GM18508 (cell line): ENCODE results near the gene ARHGAP25.

Experiments used
- ATAC-seq: cut with Tn5 transposase; IDR thresholded peaks from one replicate; pipeline ENCODE4 v1.9.1; 2021; ENCODE audit warnings: moderate number of reproducible peaks; ENCODE audit not compliant: insufficient read depth, unreplicated experiment

The ARHGAP25 gene, protein sequence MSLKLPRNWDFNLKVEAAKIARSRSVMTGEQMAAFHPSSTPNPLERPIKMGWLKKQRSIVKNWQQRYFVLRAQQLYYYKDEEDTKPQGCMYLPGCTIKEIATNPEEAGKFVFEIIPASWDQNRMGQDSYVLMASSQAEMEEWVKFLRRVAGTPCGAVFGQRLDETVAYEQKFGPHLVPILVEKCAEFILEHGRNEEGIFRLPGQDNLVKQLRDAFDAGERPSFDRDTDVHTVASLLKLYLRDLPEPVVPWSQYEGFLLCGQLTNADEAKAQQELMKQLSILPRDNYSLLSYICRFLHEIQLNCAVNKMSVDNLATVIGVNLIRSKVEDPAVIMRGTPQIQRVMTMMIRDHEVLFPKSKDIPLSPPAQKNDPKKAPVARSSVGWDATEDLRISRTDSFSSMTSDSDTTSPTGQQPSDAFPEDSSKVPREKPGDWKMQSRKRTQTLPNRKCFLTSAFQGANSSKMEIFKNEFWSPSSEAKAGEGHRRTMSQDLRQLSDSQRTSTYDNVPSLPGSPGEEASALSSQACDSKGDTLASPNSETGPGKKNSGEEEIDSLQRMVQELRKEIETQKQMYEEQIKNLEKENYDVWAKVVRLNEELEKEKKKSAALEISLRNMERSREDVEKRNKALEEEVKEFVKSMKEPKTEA

DNA sequence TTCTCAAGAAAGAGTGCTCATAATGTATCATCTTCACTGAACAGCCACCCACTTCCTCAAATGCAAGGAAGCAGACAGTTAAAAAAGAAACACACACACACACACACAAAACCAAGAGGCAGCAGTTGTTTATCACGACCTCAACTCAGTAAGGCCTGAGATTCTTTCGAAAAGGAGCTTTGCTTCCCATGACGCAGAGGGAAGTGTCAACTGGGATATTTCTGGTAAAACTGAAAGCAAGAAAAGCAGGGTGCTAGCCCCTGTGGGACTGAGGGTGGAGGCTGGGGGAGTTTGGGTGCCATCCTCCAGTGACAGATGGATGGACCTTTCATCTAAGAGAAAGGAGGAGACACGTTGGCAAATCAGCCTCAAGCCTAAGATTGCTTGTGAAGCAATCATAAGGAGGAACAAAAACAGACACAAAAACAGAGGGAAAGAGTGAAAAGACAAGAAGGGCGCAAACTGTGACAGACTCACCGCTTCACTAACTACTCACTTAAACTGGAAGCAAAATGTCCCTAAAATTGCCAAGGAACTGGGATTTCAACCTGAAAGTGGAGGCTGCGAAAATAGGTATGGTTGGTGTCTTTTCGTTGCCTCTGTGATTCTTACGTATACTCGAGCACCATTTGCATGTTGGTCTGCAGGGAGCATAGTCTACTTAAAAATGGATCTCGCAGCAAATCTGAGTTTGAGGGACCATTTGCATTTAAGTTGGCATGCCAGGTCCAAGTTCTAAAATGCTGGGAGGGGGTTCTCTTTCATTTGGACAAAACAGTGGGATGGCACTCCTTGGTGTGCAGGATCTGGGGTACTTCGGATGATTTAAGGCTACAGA is at the start of gene ARHGAP25:
Gene ARHGAP25, plus strand, starts transcription at position 124 of the 838 bp plus-strand sequence. Its CDS starts 389 bp downstream, at position 513.
- no peak for ATAC-seq

DNA sequence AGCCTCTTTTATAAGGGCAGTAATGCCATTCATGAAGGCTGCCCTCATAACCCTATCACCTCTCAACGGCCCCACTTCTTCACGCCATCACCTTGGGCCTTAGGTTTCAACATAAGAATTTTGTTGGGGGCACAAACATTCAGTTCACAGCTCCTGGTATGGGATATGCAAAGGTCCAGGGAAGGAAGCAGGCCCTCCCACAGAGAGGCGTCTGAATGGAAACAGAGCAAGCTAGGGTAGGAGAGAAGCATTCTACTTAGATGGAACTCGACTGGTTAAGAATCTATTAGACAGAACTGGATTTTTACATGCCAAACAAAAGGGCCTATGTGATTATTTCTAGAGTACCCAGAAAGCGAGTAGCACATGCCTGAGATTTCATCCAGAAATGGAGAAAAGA is 48.4 kb upstream of the ARHGAP25 start:
- no peak for ATAC-seq

DNA sequence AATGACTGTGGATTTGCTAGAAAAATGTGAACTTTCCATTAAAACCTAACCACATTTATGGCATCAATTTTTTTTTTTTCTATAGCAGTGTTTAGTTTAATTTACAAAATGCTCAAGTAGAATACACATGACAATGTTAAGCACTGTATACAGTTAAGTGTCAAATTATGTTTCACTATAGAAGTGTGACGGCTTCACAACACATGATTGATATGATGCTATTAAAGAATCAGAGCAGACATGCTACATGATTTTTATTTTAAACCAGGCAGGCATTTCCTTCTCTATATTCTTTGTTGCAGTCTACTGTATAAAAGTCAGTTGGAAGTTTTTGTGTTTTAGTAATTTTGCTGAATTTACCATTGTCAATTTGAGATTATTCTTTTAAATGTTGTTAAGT is 47.6 kb upstream of the ARHGAP25 start:
- ATAC-seq: no peak

DNA sequence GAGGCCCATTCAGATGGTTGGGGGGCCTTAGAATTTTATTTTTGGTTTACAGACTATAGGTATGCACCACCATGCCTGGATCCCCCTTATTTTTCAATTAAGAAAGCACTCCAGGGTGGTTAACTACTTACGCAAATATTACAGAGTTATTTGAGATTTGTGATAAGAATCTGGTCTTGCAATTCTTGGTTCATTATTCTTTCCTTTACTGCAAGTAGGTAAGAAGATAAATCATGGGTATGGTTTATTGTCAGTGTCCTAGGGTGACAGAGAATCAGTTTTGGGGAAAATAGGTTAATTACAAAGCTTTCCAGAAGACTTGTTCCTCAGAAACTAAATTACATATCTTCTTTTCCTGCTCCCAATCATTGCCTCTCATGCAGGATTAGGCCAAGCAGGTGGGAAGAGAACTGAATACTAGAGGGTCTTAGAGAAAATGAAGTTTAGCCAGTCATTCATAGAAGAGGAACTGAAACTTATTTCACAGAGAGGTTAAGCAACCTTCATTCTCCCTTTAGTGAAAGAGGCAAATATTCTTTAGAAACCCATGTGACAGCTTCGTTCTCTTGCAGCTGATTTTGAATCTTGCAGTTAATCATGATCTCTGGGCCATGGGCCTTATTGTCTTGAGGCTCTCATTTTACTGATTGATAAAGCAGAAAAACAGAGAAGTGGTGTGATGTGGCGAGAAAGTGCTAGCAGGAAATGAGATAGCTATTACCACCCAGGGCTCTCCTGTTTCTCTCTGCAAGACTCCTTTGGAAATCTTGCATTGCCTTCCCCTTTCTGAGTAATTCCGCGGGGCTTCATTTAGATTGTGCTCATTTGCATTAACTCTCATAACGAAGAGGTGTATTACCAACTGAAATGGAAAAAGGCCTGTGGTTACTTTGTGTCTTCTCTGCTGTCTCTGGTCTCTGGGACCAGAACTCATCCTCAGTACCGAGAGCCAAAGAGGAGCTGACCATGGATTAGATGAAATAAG is 44.8 kb upstream of the ARHGAP25 start:
- ATAC-seq: peak; percentile 88

DNA sequence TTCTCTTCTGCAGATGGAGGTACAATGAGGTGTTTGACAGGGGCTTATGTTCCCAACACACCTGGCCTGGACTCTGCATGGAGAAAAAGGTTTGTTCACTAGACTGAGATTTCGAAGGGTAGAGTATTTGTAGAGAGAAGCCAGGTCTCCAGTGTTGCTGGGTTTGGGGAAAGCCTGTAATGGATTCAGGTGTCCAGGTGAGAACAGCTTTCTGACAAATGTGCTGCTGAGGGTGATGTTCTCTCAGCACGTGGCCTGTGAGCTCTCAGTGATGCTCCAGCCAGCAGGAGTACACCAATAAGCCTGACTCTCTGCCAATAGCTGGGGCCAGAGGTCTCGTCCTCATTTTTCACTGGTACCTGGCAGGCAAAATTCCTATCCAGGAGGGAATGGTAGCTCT is 43.8 kb upstream of the ARHGAP25 start:
- no peak for ATAC-seq

DNA sequence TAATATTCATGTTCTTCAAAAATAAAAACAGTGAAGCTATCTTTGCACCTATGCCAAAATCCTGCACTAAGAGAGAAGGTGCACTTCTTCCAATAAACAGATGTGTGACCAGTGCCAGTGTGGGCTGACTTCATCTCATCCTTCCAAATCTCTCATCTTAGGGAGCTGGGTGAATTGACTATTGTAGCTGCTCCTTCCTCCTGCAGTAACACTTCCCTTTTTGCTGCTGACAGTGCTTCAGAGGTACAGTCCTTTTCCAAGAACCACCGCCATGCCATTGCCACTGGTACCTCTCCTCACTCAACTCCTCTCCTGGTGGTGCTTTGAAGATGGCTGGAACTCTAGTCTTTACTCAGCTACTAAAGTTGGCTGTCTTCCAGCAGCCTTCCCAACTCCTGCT is 42.1 kb upstream of the ARHGAP25 start:
- no peak for ATAC-seq

DNA sequence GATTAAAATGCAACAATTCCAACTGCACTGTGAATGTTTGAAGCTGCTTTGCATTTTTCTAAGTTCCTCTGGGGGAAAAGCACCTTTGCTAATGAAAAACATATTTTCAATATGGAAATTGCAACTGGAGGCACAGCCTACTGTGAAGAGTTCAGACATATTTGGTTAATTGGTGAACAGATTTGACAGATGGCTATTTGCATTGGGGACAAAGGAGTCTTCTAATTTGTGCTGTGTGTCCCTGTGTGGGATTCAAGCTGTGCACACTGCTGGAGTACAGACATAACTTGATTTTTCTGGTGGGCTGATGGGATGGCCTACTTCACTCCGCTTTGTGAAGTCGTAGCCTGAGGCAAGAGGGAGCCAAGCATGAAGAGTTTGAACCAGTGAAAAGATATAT is 40.7 kb upstream of the ARHGAP25 start:
- no peak for ATAC-seq

DNA sequence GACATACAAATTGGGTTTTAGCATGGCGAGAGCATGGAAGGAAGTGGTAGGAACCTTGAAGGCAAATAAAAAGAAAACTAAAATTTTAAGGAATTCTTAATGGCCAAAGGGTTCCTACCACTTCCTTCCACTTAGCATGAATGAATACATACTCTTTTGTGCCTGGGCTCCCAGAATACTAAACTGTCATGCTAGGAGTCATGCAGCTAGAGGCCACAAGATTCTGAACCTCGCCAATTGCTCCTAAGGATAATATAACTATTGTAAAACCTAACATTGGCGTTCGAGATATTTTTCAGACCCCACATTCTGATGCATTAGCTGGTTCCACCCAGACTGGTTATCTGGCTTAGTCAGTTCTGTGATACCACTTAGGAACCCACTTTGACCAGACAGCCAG is 38.6 kb upstream of the ARHGAP25 start:
- ATAC-seq: no peak

DNA sequence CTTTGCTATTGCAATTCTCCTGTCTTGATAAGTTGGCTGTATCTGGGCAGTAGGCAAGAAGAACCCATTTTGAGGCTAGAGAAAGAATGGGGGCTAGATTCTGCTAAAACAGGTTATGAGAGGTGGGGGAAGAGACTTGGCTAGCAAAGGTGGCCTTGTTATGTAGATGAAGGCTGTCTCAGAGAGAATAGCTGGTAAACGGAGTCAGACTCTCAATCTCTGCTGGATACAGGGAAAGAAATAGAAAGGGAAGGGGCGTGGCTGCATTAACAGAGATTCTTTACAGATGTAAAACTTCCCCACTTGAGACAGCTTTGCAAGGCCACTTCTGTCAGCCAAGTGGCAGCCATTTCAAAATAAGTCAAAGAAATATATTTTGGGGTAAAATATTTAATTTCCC is 38.1 kb upstream of the ARHGAP25 start:
- no peak for ATAC-seq

DNA sequence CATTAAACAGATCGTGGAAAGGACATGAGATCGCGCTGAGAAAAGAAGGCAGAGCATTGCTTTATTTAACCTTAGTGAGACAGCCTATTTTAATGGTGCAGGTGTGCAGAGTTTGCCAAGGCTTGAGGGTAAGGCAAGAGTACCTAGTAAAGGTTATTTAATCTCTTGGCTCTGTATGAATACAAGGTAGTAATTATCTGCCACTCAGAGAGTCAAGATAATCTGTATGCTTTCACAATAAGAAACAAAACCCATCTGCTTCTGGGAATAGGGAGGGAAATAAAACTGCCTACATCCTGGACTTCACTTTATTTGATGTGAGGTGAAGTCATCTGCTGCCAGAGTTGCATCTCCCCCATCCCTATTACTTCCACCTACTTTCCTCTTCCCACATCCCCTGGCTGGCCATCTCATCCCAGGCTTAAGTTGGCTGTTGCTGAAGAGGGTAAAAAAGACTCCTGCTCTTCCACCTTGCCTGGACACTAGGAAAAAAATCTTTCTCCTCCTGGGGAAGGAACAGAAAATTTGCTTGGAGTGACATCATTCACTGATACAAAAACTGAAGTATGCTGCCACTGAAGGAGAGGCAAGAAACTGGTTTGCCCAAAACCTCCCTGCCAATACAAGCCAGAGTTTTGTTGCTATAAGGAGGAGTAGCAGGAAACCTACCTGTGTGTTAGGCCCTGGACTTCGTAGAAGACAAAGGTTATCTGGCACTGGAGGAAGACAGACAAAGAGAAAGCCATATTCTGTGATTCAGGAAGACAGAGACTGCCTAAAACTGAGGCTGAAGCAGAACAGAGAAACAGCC is 35.8 kb upstream of the ARHGAP25 start:
- ATAC-seq: no peak

DNA sequence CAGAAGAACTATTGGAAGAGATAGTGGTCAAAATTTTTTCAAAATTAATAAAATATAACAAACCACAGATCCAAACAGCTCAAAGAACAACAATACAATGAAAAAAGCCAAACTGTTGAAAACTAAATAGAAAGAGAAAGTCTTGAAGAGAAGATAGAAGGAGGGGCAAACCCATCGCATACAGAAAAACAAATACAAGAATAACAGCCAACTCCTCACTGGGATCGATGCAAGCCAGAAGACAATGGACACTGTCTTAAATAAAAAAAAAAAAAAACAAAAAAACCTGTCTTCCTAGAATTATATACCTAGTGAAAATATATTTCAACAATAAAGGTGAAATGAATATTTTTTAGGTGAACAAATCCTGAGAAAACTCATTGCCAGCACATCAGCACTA is 34.1 kb upstream of the ARHGAP25 start:
- no peak for ATAC-seq

DNA sequence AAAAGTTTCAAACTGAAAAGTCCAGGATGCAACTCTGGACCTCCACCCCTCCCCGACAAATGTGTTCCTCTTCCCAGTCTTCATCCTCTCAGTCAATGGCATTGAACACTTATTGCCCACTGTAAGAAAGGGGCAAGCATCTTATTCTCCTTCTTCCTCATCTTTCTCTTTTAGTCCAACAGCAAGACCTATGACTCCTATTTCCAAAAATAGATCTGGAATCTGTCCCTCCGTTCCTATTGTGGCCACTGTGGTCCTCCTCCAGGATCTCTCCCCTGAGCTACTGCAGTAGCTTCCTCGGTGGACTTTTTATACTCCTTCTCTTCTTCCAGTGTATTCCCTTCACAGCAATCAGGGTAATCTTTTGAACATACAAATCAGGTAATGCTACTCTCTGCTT is 28.0 kb upstream of the ARHGAP25 start:
- ATAC-seq: no peak

DNA sequence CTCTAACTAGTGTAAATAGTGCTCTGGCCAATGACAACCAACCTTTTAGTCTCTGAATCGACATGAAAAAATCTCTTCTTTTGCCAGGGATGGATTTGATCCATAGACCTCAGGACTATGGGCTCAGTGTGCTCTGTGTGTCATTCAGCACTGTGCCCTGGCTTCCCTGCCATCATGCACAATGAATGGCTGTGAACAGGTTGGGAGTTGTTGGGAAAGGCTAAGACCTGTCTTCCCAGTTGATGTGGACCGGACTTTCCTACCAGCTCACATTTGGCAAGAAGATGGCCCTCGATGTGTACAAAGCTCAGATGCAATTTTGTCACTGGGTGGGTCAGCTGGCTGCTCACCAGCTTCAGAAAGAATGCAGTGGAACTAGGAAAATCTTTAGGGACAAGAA is 26.0 kb upstream of the ARHGAP25 start:
- ATAC-seq: no peak

DNA sequence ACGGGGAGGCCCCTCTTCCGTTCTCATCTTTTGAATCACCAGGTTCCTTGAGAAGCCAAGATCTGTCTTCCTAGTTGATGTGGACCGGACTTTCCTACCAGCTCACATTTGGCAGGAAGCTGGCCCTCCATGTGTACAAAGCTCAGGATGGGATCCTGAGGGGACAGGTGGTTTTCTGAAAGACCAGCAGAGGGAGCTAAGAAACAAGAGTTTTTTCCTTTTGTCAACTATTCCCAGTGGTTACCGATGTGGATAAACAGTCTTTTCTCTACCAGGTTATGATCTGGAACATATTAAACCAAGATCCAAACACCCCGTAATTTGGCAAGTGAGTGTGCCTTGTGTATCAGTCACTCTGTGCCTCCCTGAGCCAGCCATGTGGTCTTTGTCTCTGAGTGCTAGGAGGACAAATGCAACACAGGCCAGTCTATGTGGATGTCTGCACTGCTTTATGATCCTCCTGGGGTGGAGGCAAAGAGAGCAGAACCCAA is 25.1 kb upstream of the ARHGAP25 start:
- ATAC-seq: no peak

DNA sequence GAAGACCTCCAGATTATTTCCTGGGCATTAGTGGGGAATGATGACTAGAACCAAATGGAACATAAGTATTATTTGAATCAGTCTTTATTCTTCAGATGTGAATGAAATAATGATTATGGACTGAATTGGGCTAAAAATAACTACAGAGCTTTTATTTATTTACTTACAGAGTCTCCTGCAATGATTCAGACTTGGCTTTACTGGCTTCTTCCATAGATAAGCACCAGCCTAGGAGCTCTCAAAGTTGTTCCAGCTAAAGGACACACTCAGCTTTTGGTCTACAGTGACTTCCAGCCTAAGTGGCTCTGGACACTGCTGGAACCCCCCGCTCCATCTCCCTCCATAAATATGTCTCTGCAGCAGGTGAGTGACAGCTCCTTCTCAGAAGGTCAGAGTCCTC is 24.3 kb upstream of the ARHGAP25 start:
- ATAC-seq: no peak

DNA sequence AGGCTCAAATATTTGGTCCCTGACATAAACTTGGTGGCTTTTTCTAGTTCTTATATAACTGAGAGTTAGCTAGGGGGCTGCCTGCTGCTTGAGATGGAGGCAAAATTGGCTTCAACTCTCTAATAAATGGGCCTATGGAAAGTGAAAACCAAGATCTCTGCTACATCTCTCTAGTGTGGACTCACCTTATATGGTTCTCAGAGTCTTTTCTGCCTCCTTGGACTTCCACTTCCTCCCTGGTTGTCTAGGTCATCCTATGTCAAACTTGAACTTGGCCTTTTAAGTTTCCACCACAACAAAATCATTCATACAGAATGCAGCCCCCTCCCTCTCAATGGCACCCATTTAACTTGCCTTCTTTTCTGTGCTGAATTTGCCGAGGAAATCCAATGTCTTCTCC is 23.9 kb upstream of the ARHGAP25 start:
- no peak for ATAC-seq

DNA sequence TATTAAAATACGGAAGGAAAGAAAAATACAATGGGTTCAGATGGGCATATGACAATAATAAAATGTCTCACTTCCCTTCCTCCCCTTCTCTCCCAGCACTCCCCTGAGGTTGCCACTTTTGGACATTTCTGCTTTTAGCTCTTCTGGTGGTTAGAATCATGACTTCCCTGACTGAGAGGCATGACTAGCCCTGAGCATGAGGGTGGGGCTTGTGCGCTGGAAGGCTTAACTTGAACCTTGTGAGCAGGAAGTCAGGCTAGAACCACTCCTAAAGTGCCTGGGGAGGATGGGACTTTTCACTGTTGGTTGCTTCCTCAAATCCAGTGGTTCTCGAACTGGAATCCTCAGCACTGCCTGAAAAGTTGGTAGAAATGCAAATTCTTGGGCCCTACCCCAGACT is 19.7 kb upstream of the ARHGAP25 start:
- ATAC-seq: peak; percentile 59

DNA sequence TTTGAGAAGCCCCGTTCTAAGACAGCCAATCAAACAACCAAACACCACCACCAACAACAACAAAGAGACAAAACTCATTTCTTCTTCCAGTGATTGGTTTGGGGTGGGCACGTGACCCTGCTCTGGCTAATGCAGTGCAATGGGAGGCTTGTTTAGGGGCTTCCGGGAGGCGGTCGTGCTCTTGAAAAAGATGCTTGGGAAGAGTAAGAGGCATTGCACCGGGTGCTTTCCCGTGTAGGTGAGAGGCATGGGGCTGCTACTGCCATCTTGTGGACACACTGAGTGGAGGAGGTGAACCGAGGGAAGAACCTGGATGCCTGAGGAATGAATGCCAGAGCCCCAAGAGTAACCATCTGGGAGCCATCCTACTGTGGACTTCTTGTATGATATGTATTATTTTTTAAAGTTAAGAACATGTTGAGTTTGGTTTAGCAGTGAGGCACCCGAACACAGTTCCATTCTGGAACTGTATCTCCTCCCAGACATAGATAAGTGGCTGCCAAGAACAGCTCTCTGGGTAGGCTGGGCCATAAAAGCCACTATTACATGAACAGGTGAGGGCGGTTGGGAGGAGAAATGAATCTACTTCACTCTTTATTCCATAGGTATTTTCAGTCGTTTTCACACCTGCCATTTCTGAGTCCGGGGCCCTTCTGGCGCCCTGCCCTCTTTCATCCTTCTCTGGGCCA is 19.1 kb upstream of the ARHGAP25 start:
- peak; percentile 39 for ATAC-seq
